Stimulated activated CD4-positive, alpha-beta T cell treated with anti-CD3 and anti-CD28 coated beads, Interleukin-12 subunit alpha, Interleukin-12 subunit beta, amount 100 ng/mL, for 4 hours (primary cell): ENCODE results near the gene PRKCH.
"Not testable (repeated sequence)": the region's sequence is repeated elsewhere in the genome, so short reads cannot be mapped to it uniquely, and the experiment has no call there.

ENCODE experiments used
- DNase-seq: peaks from one replicate; pipeline ENCODE4 v3.0.0-alpha.2; 2020

PRKCH gene

GRCh38 chr14:61308701-61309100 lies 12.7 kb upstream of the PRKCH start:
- not testable (repeated sequence) for DNase-seq

GRCh38 chr14:61315313-61315712 lies 6.1 kb upstream of the PRKCH start:
- no peak for DNase-seq

DNA sequence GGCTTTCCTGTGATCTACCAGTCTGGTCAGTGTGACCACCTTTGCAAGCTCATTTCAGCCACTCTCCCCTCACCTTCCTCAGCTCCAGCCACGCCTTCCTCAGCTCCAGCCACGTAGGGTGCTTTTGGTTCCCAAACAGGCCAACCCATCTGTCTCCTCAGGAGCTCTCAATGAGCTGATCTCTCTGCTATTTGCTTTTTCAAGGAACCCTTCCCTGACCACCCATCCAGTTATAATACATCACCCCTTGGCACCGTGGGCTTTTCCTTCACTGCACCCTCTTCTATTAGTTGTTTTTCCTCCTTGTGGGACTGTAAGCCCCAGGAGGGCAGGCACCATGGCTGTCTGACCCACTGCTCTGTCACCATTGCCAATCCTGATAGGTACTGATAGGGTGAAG lies 2.3 kb upstream of the PRKCH start:
- DNase-seq = no peak

GRCh38 chr14:61319706-61320105 lies 1.7 kb upstream of the PRKCH start:
- DNase-seq = no peak

DNA sequence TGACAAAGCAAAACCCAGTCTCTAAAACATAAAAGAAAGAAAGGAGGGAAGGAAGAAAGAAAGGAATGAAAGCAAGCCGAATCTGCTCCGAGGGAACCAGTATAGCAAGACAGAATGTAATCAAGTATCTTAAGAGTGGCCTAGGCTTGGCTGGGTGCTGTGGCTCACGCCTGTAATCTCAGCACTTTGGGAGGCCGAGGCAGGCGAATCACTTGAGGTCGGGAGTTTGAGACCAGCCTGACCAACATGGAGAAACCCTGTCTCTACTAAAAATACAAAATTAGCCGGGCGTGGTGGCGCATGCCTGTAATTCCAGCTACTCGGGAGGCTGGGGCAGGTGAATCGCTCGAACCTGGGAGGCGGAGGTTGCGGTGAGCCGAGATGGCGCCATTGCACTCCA lies 1.2 kb upstream of the PRKCH start:
- DNase-seq = not testable (repeated sequence)

DNA sequence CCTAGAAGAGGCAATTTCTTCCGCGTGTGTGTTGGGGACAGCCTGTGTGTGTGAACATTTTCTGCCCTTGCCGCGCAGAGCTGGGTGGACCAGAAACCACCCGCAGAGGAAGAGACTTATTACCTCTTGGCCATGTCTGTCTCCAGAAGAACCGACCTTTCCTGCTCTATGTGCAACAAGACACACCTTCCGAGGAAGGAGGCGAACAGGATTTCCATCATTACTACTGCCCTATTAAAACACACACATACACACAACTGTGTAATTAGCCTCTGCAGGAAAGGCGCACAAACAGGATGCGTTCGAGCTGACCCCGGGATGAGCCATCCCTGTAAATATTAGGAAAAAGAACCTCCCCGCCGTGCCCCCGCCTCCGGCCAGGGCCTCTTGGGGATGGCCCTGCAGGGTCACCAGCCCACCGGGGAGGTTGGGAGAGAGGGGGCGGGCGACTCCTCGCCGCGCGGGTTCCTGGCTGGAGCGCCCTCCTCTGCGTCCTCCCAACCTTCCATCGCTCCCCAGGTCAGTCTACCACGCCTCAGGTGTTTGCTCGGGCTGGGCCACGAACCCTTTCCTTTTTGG lies 484 bp upstream of the PRKCH start:
- no peak for DNase-seq

DNA sequence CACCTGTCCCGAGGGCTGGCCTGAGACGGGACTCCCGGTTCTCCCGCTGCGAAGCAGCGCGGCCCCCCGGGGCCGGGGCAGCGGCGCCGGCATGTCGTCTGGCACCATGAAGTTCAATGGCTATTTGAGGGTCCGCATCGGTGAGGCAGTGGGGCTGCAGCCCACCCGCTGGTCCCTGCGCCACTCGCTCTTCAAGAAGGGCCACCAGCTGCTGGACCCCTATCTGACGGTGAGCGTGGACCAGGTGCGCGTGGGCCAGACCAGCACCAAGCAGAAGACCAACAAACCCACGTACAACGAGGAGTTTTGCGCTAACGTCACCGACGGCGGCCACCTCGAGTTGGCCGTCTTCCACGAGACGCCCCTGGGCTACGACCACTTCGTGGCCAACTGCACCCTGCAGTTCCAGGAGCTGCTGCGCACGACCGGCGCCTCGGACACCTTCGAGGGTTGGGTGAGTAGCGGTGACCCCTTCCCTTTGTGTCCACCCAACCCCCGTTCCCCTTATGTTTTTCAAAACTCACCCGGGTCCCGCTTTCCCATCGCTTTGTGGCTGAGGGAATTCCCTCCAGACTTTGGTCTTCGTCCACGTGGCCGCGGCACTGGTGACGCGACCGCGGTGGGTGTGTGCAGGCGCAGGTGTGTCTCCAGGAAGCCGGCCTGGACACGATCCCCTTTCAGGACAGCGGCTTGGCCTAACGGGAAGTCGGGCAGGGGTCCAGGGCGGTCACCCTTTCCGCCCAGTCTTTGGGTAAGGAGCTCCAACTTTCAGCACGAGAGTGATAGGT lies 826 bp downstream of the PRKCH start:
- no peak for DNase-seq

DNA sequence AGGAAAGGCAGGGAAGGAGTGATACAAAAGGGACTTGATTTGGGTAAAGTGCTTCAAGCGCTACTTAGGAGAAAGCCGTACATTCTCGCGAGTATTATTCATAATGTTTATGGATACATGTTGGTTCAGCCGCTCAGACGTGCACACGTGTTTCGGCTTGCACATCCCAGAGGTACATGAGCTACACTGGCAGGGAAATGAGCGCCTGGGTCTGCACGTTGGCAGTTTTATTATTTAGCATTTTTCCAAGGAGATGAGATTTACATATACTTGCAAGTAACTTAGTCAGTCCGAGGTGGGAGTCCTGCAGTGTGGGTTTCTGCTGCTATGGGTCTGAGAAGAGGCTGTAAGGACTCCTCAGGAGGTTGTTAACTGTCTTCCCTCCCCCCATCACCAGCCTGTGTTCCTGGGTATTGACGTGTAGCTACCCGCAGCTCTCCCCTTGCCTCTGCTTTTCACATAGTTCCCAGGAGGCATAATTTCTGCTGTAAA lies 1.5 kb downstream of the PRKCH start:
- DNase-seq = no peak

DNA sequence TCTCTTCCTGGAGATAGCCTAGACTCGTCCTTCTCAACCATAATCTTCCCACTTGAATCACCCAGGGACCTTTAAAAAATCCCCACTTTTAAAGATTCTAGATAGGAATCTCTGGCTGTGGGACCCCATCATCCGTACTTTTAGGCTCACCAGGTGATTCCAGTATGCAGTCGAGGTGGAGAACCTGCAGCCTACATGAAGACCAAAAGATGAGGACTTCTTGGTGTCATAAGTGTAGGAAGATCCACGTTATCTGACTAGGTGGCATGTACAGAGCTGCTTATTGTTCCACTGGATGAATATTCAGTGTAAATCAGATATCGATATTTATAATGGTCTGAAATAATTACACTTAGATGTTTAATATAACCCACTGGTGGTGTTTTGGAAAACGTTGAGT lies 2.6 kb downstream of the PRKCH start:
- DNase-seq = no peak

DNA sequence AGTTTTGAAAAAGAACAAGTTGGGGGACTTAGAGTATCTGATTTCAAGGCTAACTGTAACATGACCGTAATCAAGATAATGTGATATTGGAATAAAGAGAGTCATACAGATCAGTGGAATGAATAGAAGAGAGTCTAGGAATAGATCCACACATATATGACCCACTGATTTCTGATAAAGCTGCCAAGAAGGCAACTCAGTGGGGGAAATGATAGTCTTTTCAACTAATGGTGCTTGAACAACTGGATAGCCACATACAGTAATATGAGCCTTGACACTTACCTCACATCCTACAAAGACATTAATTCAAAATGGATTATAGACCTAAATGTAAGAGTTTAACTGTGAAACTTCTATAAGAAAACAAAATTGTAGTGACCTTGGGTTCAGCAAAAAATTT lies 3.8 kb downstream of the PRKCH start:
- no peak for DNase-seq

DNA sequence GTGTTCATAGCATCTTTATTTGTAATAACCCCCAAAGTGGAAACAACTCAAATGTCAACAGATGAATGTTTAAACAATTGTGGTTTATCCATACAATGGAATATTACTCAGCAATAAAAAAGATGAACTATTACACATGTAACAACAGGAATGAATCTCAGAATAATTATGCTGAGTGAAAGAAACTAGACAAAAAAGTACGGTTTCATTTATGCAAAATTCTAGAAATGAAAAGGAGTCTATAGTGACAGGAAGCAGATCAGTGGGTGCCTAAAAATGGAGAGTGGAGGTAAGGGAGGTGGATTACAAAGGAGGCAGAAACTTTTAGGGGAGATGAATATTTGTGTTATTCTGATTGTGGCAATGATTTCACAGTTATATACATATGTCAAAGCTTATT lies 4.8 kb downstream of the PRKCH start:
- DNase-seq = no peak

DNA sequence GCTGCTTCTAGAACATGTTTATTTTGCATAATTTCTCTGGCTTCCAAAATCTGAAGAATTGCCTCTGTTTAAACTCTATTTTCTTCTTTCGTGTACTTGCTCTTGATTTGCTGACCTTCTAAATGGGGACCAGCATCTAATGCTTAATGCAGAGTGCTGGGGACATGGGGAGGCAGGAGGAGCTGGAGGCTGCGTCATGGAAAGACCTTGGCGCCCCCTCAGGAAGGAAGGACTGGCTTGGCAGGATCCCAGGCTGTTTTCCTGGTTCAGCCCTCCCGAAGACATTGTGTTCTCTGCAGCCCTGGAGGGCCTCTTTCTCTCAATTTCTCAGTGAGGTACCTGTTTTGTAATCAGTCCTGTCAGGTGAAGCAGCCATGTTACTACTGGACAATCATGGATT lies 5.5 kb downstream of the PRKCH start:
- no peak for DNase-seq

GRCh38 chr14:61328626-61329262 lies 7.4 kb downstream of the PRKCH start:
- no peak for DNase-seq

DNA sequence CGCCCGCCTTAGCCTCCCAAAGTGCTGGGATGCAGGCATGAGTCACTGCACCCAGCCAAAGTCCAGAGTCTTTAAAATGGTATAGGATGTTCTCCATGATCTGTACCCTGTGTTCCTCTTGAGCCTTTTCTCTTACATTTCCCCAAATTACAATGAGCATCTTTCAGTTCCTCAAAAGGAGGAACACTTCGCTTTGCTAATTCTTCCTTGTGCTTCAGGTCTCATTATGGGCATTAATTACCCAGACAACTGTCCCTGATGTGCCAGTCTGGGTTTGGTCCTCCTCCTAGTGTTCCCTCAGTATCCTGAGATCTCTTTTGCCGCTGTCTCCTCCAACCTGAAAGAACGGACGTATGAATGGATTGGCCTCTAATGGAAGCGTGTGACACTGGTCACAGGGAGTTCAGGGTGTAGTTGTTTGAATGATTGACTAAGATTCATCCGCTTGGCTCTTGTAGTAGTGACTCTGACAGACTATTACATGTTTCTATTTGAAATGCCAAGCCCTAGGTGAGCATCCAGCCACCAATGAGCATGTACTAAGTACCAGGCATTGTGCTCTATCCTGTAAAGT lies 8.2 kb downstream of the PRKCH start:
- no peak for DNase-seq

DNA sequence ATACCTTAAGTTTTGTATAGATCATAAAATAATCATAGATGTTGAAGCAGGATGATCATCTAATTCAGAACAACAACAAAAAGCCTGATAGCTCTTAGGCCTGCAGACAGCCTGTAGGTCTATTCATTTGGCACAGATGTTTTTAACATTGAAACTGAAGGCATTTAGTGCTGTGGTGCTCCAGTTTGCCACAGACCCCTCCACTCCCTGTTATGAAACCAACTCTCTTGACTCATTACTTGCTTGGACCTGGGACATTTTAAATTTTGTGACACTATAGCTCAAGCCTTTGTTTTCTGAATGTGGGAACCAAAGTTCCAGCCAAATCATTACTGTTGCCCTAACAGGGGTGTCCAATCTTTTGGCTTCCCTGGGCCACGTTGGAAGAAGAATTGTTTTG lies 9.1 kb downstream of the PRKCH start:
- no peak for DNase-seq

DNA sequence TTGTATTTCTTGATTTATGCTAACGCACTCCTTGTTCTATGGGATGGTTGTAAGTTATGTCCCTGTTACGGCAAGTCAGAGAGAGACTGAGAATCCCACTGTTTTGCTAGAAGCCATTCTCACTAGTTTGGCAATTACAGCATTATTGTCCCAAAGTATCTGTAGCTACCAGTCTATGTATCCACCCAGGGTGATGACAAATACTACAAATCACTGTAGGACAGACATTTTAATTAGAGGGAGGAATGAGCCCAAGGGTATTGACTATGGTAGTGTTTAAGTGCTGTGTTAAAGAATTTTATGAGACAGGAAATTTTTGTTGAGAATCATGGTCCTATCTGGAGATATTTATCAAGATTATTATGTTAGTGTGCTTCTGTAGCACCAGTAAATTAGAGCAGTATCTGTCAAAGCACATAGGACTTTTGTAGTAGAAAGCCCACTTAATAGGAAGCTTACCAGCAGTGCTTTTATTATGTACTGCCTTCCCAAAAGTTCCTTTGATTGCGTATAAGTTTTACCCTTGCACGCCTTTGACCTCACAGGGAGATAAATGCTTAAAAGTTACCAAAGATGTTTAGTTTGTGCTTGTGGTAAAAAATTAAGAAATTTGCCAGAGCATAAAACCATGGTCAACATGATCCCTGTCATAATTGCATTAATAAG lies 10.7 kb downstream of the PRKCH start:
- no peak for DNase-seq

DNA sequence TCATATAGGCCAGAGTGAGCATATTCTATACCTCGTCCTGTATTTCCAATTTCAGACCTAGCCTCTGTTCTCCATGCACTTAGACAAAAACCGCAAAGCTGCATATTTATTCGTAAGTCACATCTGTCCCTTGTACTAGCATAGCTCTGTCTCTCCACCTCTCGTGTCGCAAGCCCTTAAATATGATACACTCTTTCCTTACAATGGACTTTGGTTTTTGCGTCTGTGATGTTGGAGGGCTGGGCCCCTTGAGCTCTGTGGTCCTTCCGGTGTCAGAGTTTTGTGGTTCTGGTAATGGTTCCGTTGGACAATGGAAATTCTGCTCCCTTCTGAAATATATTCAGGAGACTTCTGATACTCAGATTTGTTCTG lies 11.3 kb downstream of the PRKCH start:
- no peak for DNase-seq

- no peak for DNase-seq
Measured at GRCh38 chr14:61333087-61333486, 11.7 kb downstream of the PRKCH start.

DNA sequence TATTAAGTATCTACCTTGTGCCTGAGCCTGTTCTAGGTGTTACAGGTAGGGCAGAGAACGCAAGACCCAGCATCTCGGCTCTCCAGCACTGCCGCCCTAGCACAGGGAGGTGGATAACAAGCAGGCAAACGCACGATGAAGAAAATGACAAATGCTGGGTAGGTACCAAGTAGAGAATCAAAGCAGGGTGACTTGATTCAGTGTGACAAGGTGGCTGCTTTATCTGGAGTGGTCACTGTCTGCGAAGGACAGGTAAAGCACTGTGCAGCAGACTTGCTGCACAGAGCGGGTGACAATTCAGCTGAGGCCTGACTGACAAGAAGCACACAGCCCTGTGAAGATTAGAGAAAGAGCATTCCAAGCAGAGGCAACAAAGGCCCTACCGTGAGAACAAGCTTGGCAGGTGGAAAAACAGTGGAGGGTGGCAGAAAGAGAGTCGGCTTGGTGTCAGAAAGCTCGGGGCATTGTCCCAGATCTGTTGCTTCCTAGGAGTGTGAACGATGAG lies 12.9 kb downstream of the PRKCH start:
- no peak for DNase-seq

DNA sequence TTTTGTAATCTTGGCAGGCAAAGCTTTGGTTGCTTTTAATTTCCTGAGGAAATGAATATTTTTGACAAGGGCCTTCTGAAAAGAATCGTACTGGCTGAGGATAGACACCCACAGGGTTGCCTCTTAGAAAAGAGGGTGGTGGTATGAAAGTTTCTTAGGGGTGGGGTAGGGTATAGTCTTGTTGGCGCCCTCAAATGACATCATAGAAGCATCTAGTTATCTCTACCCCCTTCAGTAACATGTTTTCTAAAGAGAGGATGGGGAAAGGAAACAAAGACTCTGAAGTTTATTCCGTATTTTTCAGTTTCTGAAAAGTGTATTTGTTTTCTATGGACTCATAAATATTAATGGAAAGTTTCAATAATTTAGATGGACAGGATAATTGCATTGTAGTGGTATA lies 13.7 kb downstream of the PRKCH start:
- DNase-seq = no peak

DNA sequence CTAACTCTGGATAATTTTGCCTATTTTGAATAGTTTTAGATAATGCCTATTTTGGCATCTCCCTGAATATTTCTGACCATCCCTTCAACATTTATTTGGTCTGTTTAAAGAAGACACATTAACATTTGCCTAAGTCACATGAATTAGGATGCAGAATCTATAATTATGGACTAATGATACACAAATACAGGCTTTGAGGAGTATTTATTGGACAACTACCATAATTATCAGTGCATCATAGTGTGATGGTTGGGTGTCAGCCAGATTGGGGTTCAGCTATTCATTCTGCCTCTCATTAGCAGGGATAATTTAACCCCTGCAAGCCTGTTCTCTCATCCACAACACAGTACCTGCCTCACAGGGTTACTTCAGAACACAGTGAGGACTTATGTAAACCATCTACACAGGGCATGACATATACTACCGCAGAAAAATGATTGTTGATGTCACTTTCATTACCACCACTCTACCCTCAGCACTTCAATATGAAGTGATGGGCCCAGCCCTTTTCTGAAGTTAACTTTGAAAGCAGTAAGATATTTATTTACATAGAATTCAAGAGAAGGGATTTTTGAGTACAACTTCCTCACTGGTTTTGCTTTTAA lies 14.4 kb downstream of the PRKCH start:
- DNase-seq = no peak

GRCh38 chr14:61337893-61338292 lies 16.5 kb downstream of the PRKCH start:
- DNase-seq = no peak

DNA sequence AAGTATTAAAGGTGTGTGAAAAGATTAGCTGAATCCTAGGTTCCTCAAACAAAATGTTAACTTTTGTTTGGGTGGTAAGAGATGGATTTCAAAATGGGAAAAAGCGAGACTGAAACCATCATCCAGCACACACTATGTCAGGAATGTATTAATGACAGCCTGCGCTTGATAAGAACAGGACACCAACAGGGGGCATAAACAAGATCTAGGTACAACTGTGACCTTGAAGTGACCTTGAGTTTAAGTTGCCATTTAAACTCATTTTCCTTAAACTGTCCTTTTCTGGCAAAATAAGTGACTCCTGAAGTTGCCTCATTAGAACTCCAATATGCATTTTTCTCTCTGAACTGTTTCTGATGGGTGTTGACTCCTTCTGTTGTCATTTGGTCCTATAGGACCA lies 17.1 kb downstream of the PRKCH start:
- DNase-seq = no peak
